Lung (tissue), 12 donors: ENCODE results near the gene DYNLRB2. TPM values are rescaled to one million over a fixed set of nuclear protein-coding genes. Genes with fewer than 3 reads are reported as not detected.

Experiments used
- ATAC-seq: fragments of 200-7000 bp; cut with Tn5 transposase; one replicate; pipeline ENCODE4 v1.9.1; 2020; ENCODE audit warnings: moderate number of reproducible peaks; ENCODE audit not compliant: insufficient read depth, low FRiP score
- DNase-seq, 3 donors: peaks; one replicate each; pipeline ENCODE4 v3.0.0-alpha.2; 2013 to 2017
- H3K27ac ChIP-seq, 2 donors: one replicate each; pipeline ENCODE4 v1.5.1; 2013; ENCODE audit warnings: mild to moderate bottlenecking in 2 of 2, moderate library complexity in 2 of 2, control low read depth in 1 of 2, inconsistent platforms in 1 of 2, low read depth in 1 of 2, low read length in 1 of 2
- H3K27me3 ChIP-seq, 3 donors: one replicate each; pipeline ENCODE4 v1.5.1; 2013; ENCODE audit warnings: low read length in 2 of 3; ENCODE audit not compliant: control insufficient read depth in 3 of 3, insufficient read depth in 3 of 3
- H3K36me3 ChIP-seq, 4 donors: one replicate each; pipeline ENCODE4 v1.5.1; 2013; ENCODE audit warnings: low read length in 4 of 4, mild to moderate bottlenecking in 1 of 4, moderate library complexity in 1 of 4; ENCODE audit not compliant: control insufficient read depth in 4 of 4, insufficient read depth in 4 of 4
- H3K4me1 ChIP-seq, 5 donors: one replicate each; pipeline ENCODE4 v1.5.1; 2013; ENCODE audit warnings: low read length in 5 of 5, mild to moderate bottlenecking in 2 of 5, moderate library complexity in 1 of 5; ENCODE audit not compliant: control insufficient read depth in 5 of 5, insufficient read depth in 5 of 5
- H3K4me3 ChIP-seq: one replicate; pipeline ENCODE4 v1.5.1; 2013; ENCODE audit warnings: mild to moderate bottlenecking, control low read depth, moderate library complexity
- H3K9ac ChIP-seq, 2 donors: one replicate each; pipeline ENCODE4 v1.5.1; 2013; ENCODE audit warnings: low read length in 2 of 2, control low read depth in 1 of 2; ENCODE audit not compliant: insufficient read depth in 1 of 2
- H3K9me3 ChIP-seq, 4 donors: one replicate each; pipeline ENCODE4 v1.5.1; 2013; ENCODE audit warnings: low read length in 3 of 4, mild to moderate bottlenecking in 1 of 4, moderate library complexity in 1 of 4; ENCODE audit not compliant: control insufficient read depth in 4 of 4, insufficient read depth in 3 of 4
- WGBS, 2 donors: extraction: QIAGEN DNeasy Blood & Tissue Kit; methylation state at CpG; one replicate each; pipeline ENCODE4 v1.1.7; 2013; 5-methylcytosine and 5-hydroxymethylcytosine counted together
- polyA plus RNA-seq, 2 donors: library from polyadenylated mRNA; stranded (reverse); fragments of 200-250 nt; gene quantifications; one replicate each; pipeline ENCODE4 v1.2.1, GENCODE V29; 2013
- total RNA-seq, 2 donors: library from RNA; depleted of rRNA in 1 of 2; stranded (reverse); fragments of >200 nt in 1 of 2; gene quantifications; one replicate each; pipeline ENCODE4 v1.2.1, GENCODE V29; 2014 to 2021
- TF ChIP-seq, protein P1 (sequence below): IDR thresholded peaks from 2 replicates; pipeline ENCODE4 v1.5.1; 2012; ENCODE audit warnings: mild to moderate bottlenecking; ENCODE audit errors: control extremely low read depth, extremely low read depth
- donor health status: control.
- donor health status: control.
- donor health status: Bipolar disorder and iron deficiency.
- donor health status: healthy.
- donor health status: DM: yes; HTN: yes; CAD: no.

The DYNLRB2 gene
- total and polyA plus RNA-seq, 4 donors = 15.8 to 20.9 (median 17.6) TPM

DNA sequence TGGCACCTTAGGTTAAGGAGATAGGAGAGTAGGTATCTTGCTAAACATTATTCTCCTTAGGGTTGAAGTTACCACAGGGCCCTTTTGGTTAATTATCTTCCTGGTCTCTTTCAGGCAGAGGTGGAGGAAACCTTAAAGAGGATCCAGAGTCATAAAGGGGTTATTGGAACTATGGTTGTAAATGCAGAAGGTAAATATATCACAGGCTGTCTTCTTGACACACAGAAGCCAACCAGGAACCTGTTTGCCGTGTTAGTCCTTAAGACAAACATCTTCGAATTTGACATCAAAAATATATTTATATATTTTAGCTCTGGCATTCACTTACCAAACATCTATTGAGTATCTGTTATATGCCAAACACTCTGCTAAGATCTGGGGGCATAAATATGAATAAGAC, 2.4 kb downstream of the DYNLRB2 start:
- peaks cover 0 to 5% (median 0%) of the 10 kb centered on the region in 5 donors for H3K4me1 ChIP-seq
- H3K36me3 ChIP-seq = no peaks in the 10 kb centered on the region
- H3K4me3 ChIP-seq = no peak overlapping the region
- ATAC-seq (no peak), DNase-seq (no peak)
- no peaks in the 10 kb centered on the region for H3K9me3 ChIP-seq
- H3K27me3 ChIP-seq = peaks cover 0 to 5% (median under 1%) of the 10 kb centered on the region in 3 donors
- H3K27ac ChIP-seq = no peak overlapping the region
- H3K9ac ChIP-seq = no peak overlapping the region
- TF ChIP-seq, protein P1, sequence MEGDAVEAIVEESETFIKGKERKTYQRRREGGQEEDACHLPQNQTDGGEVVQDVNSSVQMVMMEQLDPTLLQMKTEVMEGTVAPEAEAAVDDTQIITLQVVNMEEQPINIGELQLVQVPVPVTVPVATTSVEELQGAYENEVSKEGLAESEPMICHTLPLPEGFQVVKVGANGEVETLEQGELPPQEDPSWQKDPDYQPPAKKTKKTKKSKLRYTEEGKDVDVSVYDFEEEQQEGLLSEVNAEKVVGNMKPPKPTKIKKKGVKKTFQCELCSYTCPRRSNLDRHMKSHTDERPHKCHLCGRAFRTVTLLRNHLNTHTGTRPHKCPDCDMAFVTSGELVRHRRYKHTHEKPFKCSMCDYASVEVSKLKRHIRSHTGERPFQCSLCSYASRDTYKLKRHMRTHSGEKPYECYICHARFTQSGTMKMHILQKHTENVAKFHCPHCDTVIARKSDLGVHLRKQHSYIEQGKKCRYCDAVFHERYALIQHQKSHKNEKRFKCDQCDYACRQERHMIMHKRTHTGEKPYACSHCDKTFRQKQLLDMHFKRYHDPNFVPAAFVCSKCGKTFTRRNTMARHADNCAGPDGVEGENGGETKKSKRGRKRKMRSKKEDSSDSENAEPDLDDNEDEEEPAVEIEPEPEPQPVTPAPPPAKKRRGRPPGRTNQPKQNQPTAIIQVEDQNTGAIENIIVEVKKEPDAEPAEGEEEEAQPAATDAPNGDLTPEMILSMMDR = no peak
- 77 to 89% methylated on average over 2 of the region's 2 CpGs for WGBS, 2 donors

DNA sequence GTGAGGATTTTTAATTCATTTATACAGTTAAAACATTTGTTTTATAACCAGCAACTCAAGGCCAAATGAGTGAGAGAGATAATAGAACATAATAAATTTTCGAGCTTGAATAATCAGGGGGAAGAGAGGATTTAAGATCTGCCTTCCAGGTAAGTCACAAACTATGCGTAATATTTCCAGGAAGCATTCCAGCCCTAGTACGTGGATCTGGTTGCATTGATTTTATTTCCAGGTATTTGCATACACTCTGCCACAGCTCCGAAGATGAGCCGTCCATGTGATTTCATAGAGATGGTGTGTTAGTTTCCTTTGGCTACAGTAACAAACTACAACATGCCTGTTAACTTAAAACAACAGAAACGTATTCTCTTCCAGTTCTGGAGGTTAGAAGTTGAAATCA, 3.5 kb downstream of the DYNLRB2 start:
- ATAC-seq = no peak
- H3K4me1 ChIP-seq = peaks cover 0 to 5% (median 0%) of the 10 kb centered on the region in 5 donors
- H3K36me3 ChIP-seq = no peaks in the 10 kb centered on the region
- no peak overlapping the region for H3K27ac ChIP-seq
- H3K4me3 ChIP-seq = no peak overlapping the region
- H3K27me3 ChIP-seq = no peaks in the 10 kb centered on the region
- no peak overlapping the region for H3K9ac ChIP-seq
- 84 to 90% methylated on average over 6 of the region's 6 CpGs for WGBS, 2 donors
- H3K9me3 ChIP-seq = no peaks in the 10 kb centered on the region
- DNase-seq = no peak
- TF ChIP-seq, protein P1 = no peak

DNA sequence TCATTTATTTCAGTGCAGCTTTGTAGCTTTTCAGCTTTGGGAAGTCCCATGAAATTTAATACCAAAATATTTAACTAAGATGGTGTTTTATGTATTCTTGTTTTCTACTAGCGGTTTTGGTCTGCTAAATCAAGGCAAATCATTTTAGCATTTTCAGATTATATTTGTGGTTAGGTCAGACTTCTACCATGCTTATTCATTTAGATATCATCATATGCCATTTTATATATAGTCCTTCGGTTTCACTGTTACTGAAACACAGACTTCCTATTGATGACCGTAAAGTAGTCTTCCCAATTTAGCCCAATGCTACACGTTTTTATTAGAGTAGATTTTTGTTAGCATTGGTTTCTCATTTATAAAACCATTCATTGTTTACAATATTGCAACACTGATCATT, 5.5 kb downstream of the DYNLRB2 start:
- no peak overlapping the region for H3K4me3 ChIP-seq
- H3K9ac ChIP-seq = no peak overlapping the region
- no peak for DNase-seq
- no peaks in the 10 kb centered on the region for H3K4me1 ChIP-seq
- no peak for ATAC-seq
- no peaks in the 10 kb centered on the region for H3K36me3 ChIP-seq
- no peaks in the 10 kb centered on the region for H3K9me3 ChIP-seq
- no peaks in the 10 kb centered on the region for H3K27me3 ChIP-seq
- 76 to 86% methylated on average over 4 of the region's 4 CpGs for WGBS, 2 donors
- TF ChIP-seq, protein P1 = no peak
- no peak overlapping the region for H3K27ac ChIP-seq

DNA sequence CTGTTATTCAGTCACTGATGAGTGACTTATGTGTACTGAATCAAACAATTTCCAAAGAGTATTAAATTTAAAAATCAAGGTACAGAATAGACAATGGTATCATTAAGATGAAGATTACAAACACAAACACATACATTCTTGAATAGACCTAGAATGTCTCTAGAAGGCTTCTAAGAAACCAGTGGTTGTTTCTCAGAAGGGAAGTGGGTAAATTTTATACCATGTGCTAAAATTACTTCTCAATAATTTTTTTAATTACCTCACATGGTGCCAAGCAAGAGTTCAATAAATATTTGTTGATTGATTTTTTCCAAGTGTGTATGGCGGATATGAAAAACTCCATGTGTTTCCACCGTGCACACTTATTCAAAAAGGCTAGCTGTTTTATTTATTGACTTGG, 6.4 kb downstream of the DYNLRB2 start:
- TF ChIP-seq, protein P1 = no peak
- no peak for DNase-seq
- H3K9me3 ChIP-seq = no peaks in the 10 kb centered on the region
- WGBS, 2 donors = 93 to 94% methylated on average over 2 of the region's 2 CpGs
- no peak overlapping the region for H3K9ac ChIP-seq
- no peaks in the 10 kb centered on the region for H3K4me1 ChIP-seq
- no peak overlapping the region for H3K27ac ChIP-seq
- ATAC-seq = no peak
- no peaks in the 10 kb centered on the region for H3K36me3 ChIP-seq
- H3K27me3 ChIP-seq = peaks cover 0 to 2% (median 0%) of the 10 kb centered on the region in 3 donors
- H3K4me3 ChIP-seq = no peak overlapping the region
